ENCODE results near the gene SUFU. TPM values are rescaled to one million over a fixed set of nuclear protein-coding genes. Genes with fewer than 3 reads are reported as not detected.

The SUFU gene
- total RNA-seq, 1 experiment from 2014 or later = 2.7 TPM

- TF ChIP-seq EZH2 (IDR thresholded peaks at IDR 0.05; ENCODE audit: low read length, unreplicated experiment) = no peak
- no peak overlapping the region for H2AFZ ChIP-seq (ENCODE audit: low read length)
- H3K36me3 ChIP-seq (ENCODE audit: low read depth, low read length) = no peaks in the 10 kb centered on the region
- peak overlapping the region; percentile 46 for H3K4me2 ChIP-seq (ENCODE audit: low read length)
- H3K79me2 ChIP-seq (ENCODE audit: low read length) = no peaks in the 10 kb centered on the region
- CTCF ChIA-PET = no interaction called here
- peaks cover 58% of the 10 kb centered on the region for H3K4me1 ChIP-seq (ENCODE audit: insufficient read depth, low read length)
- H3K9ac ChIP-seq (ENCODE audit: low read length) = no peak overlapping the region
- DNase-seq = peak; percentile 26
- POLR2A ChIA-PET (ENCODE audit: unreplicated experiment) = no interaction called here
- H3K4me3 ChIP-seq (ENCODE audit: low read length) = no peak overlapping the region
- intact Hi-C loops (cut with micrococcal nuclease) = no loop called here
- H4K20me1 ChIP-seq (ENCODE audit: low read length) = no peaks in the 10 kb centered on the region
- no peaks in the 10 kb centered on the region for H3K9me2 ChIP-seq (replicated peaks; ENCODE audit: low read length)
- no TSS peak for BruUV-seq (replicated peaks)
- peak overlapping the region; percentile 36; the same call in 1 of the 2 replicates for H3K27ac ChIP-seq (ENCODE audit: low read length)
- ATAC-seq = peak; percentile 17; the same call in 1 of the 2 replicates
- H3K27me3 ChIP-seq (ENCODE audit: low read length) = no peaks in the 10 kb centered on the region
- H3F3A ChIP-seq (ENCODE audit: low read length, unreplicated experiment) = no peaks in the 10 kb centered on the region
- H3K9me3 ChIP-seq (ENCODE audit: low read length) = no peaks in the 10 kb centered on the region
Measured at GRCh38 chr10:102633287-102633686, 129.5 kb downstream of the SUFU start.

- POLR2A ChIA-PET (ENCODE audit: unreplicated experiment) = no interaction called here
- Histone ChIP-seq H3K9ac (ENCODE audit: low read length) (no peak overlapping the region), H4K20me1 (ENCODE audit: low read length) (no peaks in the 10 kb centered on the region)
Measured at GRCh38 chr10:102633848-102634247, 130.1 kb downstream of the SUFU start.

GRCh38 chr10:102634686-102635085 lies 130.9 kb downstream of the SUFU start:
- ChIA-PET CTCF (no interaction called here), POLR2A (ENCODE audit: unreplicated experiment) (no interaction called here)
- DNase-seq (no peak), ATAC-seq (no peak)
- intact Hi-C loops (cut with micrococcal nuclease) = no loop called here
- H3K4me1 ChIP-seq (ENCODE audit: insufficient read depth, low read length) = peaks cover 44% of the 10 kb centered on the region
- H3K4me3 ChIP-seq (ENCODE audit: low read length) = no peak overlapping the region
- H3K9me3 ChIP-seq (ENCODE audit: low read length) = no peaks in the 10 kb centered on the region
- no peaks in the 10 kb centered on the region for H3K79me2 ChIP-seq (ENCODE audit: low read length)
- H3K27ac ChIP-seq (ENCODE audit: low read length) = no peak overlapping the region
- BruUV-seq (replicated peaks) = no TSS peak
- H3K9ac ChIP-seq (ENCODE audit: low read length) = no peak overlapping the region
- H2AFZ ChIP-seq (ENCODE audit: low read length) = no peak overlapping the region
- 0 out of 2 replicates have a peak overlapping the region, but pooled peaks have one; percentile 37 for H3K4me2 ChIP-seq (ENCODE audit: low read length)
- H3K36me3 ChIP-seq (ENCODE audit: low read depth, low read length) = no peaks in the 10 kb centered on the region
- no peaks in the 10 kb centered on the region for H4K20me1 ChIP-seq (ENCODE audit: low read length)
- H3K9me2 ChIP-seq (replicated peaks; ENCODE audit: low read length) = no peaks in the 10 kb centered on the region
- no peaks in the 10 kb centered on the region for H3K27me3 ChIP-seq (ENCODE audit: low read length)
- TF ChIP-seq EZH2 (IDR thresholded peaks at IDR 0.05; ENCODE audit: low read length, unreplicated experiment) = no peak
- TF ChIP-seq CTCF (conservative IDR thresholded peaks at IDR 0.05; ENCODE audit: low read depth, low read length) = no peak
- no peaks in the 10 kb centered on the region for H3F3A ChIP-seq (ENCODE audit: low read length, unreplicated experiment)

More at GRCh38 chr10:102633848-102634247, 130.1 kb downstream of the SUFU start:
- Histone ChIP-seq H3F3A (ENCODE audit: low read length, unreplicated experiment) (no peaks in the 10 kb centered on the region), H3K9me3 (ENCODE audit: low read length) (no peaks in the 10 kb centered on the region), H3K36me3 (ENCODE audit: low read depth, low read length) (no peaks in the 10 kb centered on the region), H3K4me2 (ENCODE audit: low read length) (no peak overlapping the region), H3K9me2 (replicated peaks; ENCODE audit: low read length) (no peaks in the 10 kb centered on the region), H3K27ac (ENCODE audit: low read length) (no peak overlapping the region), H2AFZ (ENCODE audit: low read length) (no peak overlapping the region), H3K4me3 (ENCODE audit: low read length) (no peak overlapping the region), H3K4me1 (ENCODE audit: insufficient read depth, low read length) (peaks cover 52% of the 10 kb centered on the region), H3K79me2 (ENCODE audit: low read length) (no peaks in the 10 kb centered on the region), H3K27me3 (ENCODE audit: low read length) (no peaks in the 10 kb centered on the region)
- ATAC-seq (no peak), DNase-seq (no peak)
- BruUV-seq (replicated peaks) = no TSS peak
- intact Hi-C loops (cut with micrococcal nuclease) = no loop called here
- no peak for TF ChIP-seq EZH2 (IDR thresholded peaks at IDR 0.05; ENCODE audit: low read length, unreplicated experiment)
- TF ChIP-seq CTCF (conservative IDR thresholded peaks at IDR 0.05; ENCODE audit: low read depth, low read length) = no peak
- TF ChIP-seq EZH2phosphoT487 (IDR thresholded peaks at IDR 0.05; ENCODE audit: borderline replicate concordance, low read length) = no peak
- CTCF ChIA-PET = no interaction called here
